HEK293 (cell line): Measurements from ENCODE around the gene DDN.
A peak's percentile ranks its signal among the peaks of the same experiment; 100 is the strongest.

Experiments
- ATF2 ChIP-seq: fragments of 450-650 bp; formaldehyde crosslinking; IDR thresholded peaks from 2 replicates; pipeline ENCODE4 v1.5.1; 2016; ENCODE audit warnings: missing biosample characterization, missing genetic modification characterization, low read depth
- CTCF ChIP-seq: fragments of 450-650 bp; formaldehyde crosslinking; IDR thresholded peaks from 2 replicates; pipeline ENCODE4 v1.5.1; 2016; ENCODE audit warnings: missing biosample characterization, missing genetic modification characterization
- KLF10 ChIP-seq: fragments of 450-650 bp; IDR thresholded peaks from 2 replicates; pipeline ENCODE4 v1.5.1; 2018; ENCODE audit warnings: missing biosample characterization, mild to moderate bottlenecking, missing genetic modification characterization
- ZBTB7A ChIP-seq: fragments of 450-650 bp; formaldehyde crosslinking; IDR thresholded peaks from 2 replicates; pipeline ENCODE4 v1.5.1; 2016; ENCODE audit warnings: low read depth, missing biosample characterization, missing genetic modification characterization
- ZNF112 ChIP-seq: fragments of 450-650 bp; formaldehyde crosslinking; IDR thresholded peaks from 2 replicates; pipeline ENCODE4 v1.5.0; 2017; ENCODE audit warnings: missing biosample characterization, missing genetic modification characterization
- ZNF174 ChIP-seq: fragments of 450-650 bp; formaldehyde crosslinking; IDR thresholded peaks from 2 replicates; pipeline ENCODE4 v1.5.0; 2017; ENCODE audit warnings: missing biosample characterization, mild to moderate bottlenecking, missing genetic modification characterization
- ZNF23 ChIP-seq: fragments of 450-650 bp; formaldehyde crosslinking; IDR thresholded peaks from 2 replicates; pipeline ENCODE4 v1.5.1; 2016; ENCODE audit warnings: missing biosample characterization, missing genetic modification characterization, borderline replicate concordance
- ZNF37A ChIP-seq: fragments of 450-650 bp; IDR thresholded peaks from 2 replicates; pipeline ENCODE4 v1.5.1; 2018; ENCODE audit warnings: missing biosample characterization, missing genetic modification characterization
- ZNF423 ChIP-seq: fragments of 450-650 bp; formaldehyde crosslinking; IDR thresholded peaks from 2 replicates; pipeline ENCODE4 v1.5.1; 2016; ENCODE audit warnings: missing biosample characterization, missing genetic modification characterization
- ZNF670 ChIP-seq: fragments of 450-650 bp; formaldehyde crosslinking; IDR thresholded peaks from 2 replicates; pipeline ENCODE4 v1.5.1; 2016; ENCODE audit warnings: missing biosample characterization, missing genetic modification characterization, low read depth
- ZNF777 ChIP-seq: fragments of 450-650 bp; formaldehyde crosslinking; IDR thresholded peaks from 2 replicates; pipeline ENCODE4 v1.5.1; 2017; ENCODE audit warnings: missing biosample characterization, missing genetic modification characterization, borderline replicate concordance
- ZNF843 ChIP-seq: fragments of 450-650 bp; formaldehyde crosslinking; IDR thresholded peaks from 2 replicates; pipeline ENCODE4 v1.5.1; 2016; ENCODE audit warnings: missing biosample characterization, missing genetic modification characterization

GRCh38 chr12:48957141-48958048 lies 41.8 kb downstream of the DDN start, which contains the start of gene ARF3:
- TF ChIP-seq ZNF174 (tag by site-specific recombination) (no peak), CTCF (tag by site-specific recombination) (no peak; the same call in none of the 2 replicates), ZNF670 (tag by site-specific recombination) (no peak), ZNF843 (peak; percentile 49; the same call in 1 of the 2 replicates), ATF2 (tag by site-specific recombination) (no peak), ZNF23 (tag by site-specific recombination) (no peak), ZBTB7A (tag by site-specific recombination) (0 out of 2 replicates have a peak, but pooled peaks have one; percentile 6), ZNF423 (tag by site-specific recombination) (no peak), ZNF37A (no peak), ZNF112 (no peak), ZNF777 (tag by site-specific recombination) (no peak; the same call in 1 of the 2 replicates), KLF10 (tag by site-specific recombination) (no peak)
